Measurements from ENCODE around the gene OR8G5. TPM values are rescaled to one million over a fixed set of nuclear protein-coding genes. Genes with fewer than 3 reads are reported as not detected.

OR8G5 gene
- total RNA-seq, 2 donors from 2014 or later, result 0.18 TPM; not detected in 1

- no peaks in the 10 kb centered on the region for H3K4me1 ChIP-seq (ENCODE audit: control insufficient read depth, insufficient read depth, low read length)
- H3K36me3 ChIP-seq (ENCODE audit: control insufficient read depth, insufficient read depth, low read length), result no peaks in the 10 kb centered on the region
- no peak overlapping the region for H3K27ac ChIP-seq (ENCODE audit: low read depth, low read length)
- TF ChIP-seq CTCF (conservative IDR thresholded peaks at IDR 0.05), result no peak
- no peaks in the 10 kb centered on the region for H3K27me3 ChIP-seq (ENCODE audit: control insufficient read depth, insufficient read depth, low read length, poor library complexity, severe bottlenecking)
- Mint-ChIP-seq H3K27me3 (ENCODE audit: insufficient read depth) (peaks cover 4% of the 10 kb centered on the region), H3K27ac (no peak overlapping the region), H3K4me1 (no peaks in the 10 kb centered on the region), H3K4me3 (no peak overlapping the region), H3K36me3 (ENCODE audit: low read depth) (no peaks in the 10 kb centered on the region), H3K9me3 (no peaks in the 10 kb centered on the region)
- no peak overlapping the region for H3K9ac ChIP-seq (ENCODE audit: extremely low read depth, low read length, poor library complexity, severe bottlenecking)
- no peak overlapping the region for H3K4me3 ChIP-seq (ENCODE audit: low read length)
- no peaks in the 10 kb centered on the region for H3K9me3 ChIP-seq (ENCODE audit: control insufficient read depth, low read length)
- DNase-seq, result no peak
Observed at GRCh38 chr11:124311670-124312069, 55.5 kb downstream of the OR8G5 start.

- no peaks in the 10 kb centered on the region for H3K36me3 ChIP-seq (ENCODE audit: control insufficient read depth, insufficient read depth, low read length)
- 91 to 97% methylated on average over 4 of the region's 4 CpGs for WGBS, 2 experiments (ENCODE audit: insufficient coverage in 1 of 2, insufficient read length in 1 of 2)
- Mint-ChIP-seq H3K4me1 (no peaks in the 10 kb centered on the region), H3K36me3 (ENCODE audit: low read depth) (no peaks in the 10 kb centered on the region), H3K27ac (no peak overlapping the region), H3K27me3 (ENCODE audit: insufficient read depth) (peaks cover 14% of the 10 kb centered on the region), H3K9me3 (no peaks in the 10 kb centered on the region), H3K4me3 (no peak overlapping the region)
- no peaks in the 10 kb centered on the region for H3K27me3 ChIP-seq (ENCODE audit: control insufficient read depth, insufficient read depth, low read length, poor library complexity, severe bottlenecking)
- DNase-seq, result no peak
- TF ChIP-seq CTCF (conservative IDR thresholded peaks at IDR 0.05), result no peak
- no peak overlapping the region for H3K27ac ChIP-seq (ENCODE audit: low read depth, low read length)
- no peak overlapping the region for H3K9ac ChIP-seq (ENCODE audit: extremely low read depth, low read length, poor library complexity, severe bottlenecking)
- H3K9me3 ChIP-seq (ENCODE audit: control insufficient read depth, low read length), result no peaks in the 10 kb centered on the region
- H3K4me1 ChIP-seq (ENCODE audit: control insufficient read depth, insufficient read depth, low read length), result no peaks in the 10 kb centered on the region
- H3K4me3 ChIP-seq (ENCODE audit: low read length), result no peak overlapping the region
Observed at GRCh38 chr11:124313131-124313530, 57.0 kb downstream of the OR8G5 start.

DNA sequence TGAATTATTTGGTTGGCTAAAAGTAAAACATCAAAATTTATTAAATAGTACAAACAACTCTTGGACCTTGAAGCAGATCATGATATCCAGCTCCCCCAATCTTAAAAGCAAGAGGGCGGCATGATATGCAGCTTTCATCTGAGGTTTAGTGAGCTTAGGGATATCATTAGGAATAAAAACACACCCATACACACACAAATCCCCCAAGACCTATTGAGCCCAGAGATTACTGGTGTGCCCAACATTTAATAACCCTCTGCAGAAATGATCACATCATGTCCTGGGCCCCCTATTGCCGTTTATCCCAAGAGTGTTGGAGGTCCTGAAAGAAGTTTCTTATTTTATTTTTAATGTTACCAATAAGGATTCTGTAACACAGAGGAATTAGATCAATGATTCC is 57.7 kb downstream of the OR8G5 start, which contains the start of gene OR8D1:
Gene OR8D1, minus strand, starts transcription at position 101 of the 400 bp plus-strand sequence. CDS start 3,183 bp downstream, outside the sequence.
- Mint-ChIP-seq H3K9me3 (no peaks in the 10 kb centered on the region), H3K27me3 (ENCODE audit: insufficient read depth) (peaks cover 17% of the 10 kb centered on the region), H3K36me3 (ENCODE audit: low read depth) (no peaks in the 10 kb centered on the region), H3K4me3 (no peak within 1 kb of the TSS), H3K27ac (no peak within 1 kb of the TSS), H3K4me1 (no peaks in the 10 kb centered on the region)
- H3K4me1 ChIP-seq (ENCODE audit: control insufficient read depth, insufficient read depth, low read length), result no peaks in the 10 kb centered on the region
- no peaks in the 10 kb centered on the region for H3K36me3 ChIP-seq (ENCODE audit: control insufficient read depth, insufficient read depth, low read length)
- no peaks in the 10 kb centered on the region for H3K27me3 ChIP-seq (ENCODE audit: control insufficient read depth, insufficient read depth, low read length, poor library complexity, severe bottlenecking)
- WGBS, 2 experiments (ENCODE audit: insufficient coverage in 1 of 2, insufficient read length in 1 of 2), result 89 to 100% methylated on average over 1 to 2 of the region's 2 CpGs
- no peaks in the 10 kb centered on the region for H3K9me3 ChIP-seq (ENCODE audit: control insufficient read depth, low read length)
- no peak for TF ChIP-seq CTCF (conservative IDR thresholded peaks at IDR 0.05)
- H3K9ac ChIP-seq (ENCODE audit: extremely low read depth, low read length, poor library complexity, severe bottlenecking), result no peak within 1 kb of the TSS
- DNase-seq, result no peak
- H3K27ac ChIP-seq (ENCODE audit: low read depth, low read length), result no peak within 1 kb of the TSS
- no peak within 1 kb of the TSS for H3K4me3 ChIP-seq (ENCODE audit: low read length)

All from endodermal cell (in vitro differentiated cells).